ENCODE data around the gene SLC12A8.

Gene SLC12A8

DNA sequence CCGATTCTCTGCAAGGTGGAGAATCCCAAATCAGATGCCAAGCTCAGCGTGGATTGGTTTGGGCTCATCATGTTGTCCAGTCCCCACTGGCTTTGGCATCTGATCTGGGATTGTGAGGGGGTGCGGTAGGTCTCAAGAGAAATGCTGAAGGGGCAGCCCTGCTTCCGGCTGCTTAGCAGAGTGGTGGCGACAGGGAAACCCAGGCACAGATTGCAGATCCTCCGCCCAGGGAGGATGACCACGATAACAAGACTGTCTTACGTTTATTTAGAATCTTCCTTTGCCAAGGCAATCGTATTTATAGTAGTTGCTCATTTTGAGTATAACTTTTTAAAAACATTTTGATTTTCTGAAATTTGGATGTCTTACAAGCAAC lies 61.1 kb downstream of the SLC12A8 start:
- DNase-seq: no peak

DNA sequence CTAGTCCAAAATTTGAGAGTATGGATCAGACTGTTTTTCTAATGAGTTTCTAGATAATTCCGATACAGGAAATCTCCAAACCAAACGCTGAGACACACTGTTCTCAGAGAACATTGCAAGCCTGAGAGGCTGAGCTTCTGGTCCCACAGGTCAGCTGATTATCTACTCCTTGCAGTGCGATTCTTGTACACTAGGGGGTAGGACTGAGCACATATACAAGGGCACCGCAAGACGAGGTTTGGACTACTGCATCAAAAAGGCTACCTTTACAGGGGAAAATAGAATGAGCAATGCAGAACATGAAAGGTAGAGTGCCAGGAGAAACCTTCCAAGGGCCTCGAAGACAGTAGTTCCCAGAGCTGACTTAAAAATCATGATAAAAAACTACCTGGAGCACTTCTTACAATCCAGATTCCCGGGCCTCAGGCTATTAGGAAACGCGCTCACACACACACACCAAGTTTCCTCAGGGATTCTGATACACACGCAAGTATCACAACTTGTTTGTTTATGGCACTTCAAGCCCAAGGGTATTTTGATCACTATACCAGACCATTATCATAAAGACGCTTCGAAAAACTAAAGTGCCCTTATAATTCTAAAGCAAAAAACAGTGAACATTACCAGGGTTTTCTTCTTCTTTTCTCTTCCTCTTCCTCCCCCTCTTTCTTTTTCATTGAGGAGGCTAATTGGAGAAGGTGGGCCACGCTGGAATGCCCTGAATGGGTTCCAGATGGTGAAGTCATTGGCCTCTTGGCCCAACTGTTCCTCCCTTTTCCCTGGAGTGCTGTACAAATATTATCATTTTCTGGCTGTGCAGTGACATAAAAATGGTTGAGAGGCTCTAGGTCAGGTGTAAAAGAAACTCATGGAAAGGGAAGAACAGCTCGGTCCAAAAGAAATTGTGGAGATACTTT lies 61.8 kb downstream of the SLC12A8 start:
- peak; percentile 64 for DNase-seq

DNA sequence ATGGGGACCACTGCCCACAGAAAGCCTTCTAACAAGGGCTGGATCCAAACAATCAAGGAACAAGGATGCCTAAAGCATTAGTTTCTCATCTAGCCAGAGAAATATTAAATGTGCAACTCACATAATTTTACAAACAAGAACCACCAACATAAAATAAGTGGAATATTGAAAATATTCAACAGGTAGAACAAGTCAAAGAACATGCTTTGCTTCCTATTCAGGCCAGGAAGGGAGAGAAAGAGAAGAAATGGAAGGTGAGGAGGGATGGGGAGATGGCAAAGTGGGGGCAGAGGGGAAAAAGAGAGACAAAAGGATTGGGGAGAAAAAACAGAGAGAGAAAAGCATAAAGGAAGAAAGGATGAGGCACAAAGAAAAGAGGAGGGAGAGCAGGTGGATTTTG lies 63.1 kb downstream of the SLC12A8 start:
- no peak for DNase-seq

DNA sequence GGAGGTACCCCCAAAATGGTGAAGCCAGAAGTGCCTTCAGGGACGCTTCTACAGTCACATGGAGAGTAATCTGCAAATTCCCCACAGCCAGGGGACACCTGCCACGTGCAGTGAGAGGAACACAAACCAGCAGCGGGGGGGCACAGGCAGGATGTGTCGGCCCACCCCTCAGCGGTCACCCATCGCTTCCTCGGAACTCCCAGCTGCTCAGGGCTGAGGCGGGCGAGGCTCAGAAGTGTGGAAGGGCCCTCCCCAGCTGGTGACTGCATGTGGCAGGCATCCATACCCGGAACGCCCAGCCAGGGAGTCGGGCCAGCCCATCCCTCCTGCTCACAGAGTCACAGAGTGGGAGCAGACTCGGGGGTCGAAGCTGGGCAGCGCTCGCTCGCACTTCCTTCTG lies 63.7 kb downstream of the SLC12A8 start:
- no peak for DNase-seq

DNA sequence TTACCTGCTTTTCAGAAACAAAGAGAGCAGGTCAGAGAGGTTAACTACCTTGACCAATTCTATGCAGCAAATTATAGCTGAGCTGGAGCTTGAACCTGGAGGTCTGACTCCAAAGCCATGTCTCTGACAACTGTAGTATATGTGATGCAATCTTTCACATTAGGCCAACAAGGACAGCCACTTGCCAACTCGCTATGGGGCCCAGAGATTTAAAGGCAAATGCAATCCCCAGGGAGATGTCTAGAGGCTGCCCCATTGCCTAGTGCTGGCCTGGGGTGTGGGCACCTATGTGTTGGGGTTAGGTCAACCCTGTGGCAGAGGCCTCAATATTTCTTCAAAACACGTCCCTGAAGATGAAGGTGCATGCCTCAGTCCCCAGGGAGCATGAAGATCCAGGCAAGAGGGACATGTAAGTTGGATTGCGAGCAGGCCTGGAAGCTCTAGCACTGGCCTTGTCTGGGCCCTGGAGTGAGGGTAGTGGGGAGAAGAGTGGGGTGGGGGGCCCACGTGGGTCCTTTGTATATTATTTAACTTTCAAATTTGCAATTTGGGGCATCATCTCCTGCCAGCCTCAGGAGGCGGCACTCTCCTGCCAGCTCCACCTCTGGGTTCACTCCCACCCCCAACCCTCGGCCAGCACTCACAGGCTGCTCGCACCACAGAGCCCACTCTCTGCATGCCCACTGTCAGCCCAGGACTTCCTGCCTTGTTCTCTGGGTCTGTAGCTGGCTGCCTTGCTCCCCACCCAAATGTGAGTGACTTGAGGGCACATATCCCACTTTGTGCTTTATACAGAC lies 64.3 kb downstream of the SLC12A8 start:
- no peak for DNase-seq

DNA sequence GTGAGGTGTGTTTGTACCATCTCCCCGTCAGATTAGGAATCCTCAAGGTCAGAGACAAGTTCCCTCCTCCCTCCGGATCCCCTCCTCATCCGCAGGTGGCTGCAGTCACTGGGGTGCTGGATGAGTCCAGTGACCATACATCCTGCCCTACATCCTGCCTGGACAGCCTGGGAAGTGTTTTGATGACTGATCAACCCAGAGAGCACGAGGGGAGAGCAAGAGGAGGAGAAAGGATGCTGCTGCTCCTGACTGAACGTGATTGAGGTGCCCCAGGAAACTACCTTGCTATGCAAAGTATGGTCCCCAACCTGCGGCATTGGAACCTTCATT lies 65.1 kb downstream of the SLC12A8 start:
- no peak for DNase-seq

DNA sequence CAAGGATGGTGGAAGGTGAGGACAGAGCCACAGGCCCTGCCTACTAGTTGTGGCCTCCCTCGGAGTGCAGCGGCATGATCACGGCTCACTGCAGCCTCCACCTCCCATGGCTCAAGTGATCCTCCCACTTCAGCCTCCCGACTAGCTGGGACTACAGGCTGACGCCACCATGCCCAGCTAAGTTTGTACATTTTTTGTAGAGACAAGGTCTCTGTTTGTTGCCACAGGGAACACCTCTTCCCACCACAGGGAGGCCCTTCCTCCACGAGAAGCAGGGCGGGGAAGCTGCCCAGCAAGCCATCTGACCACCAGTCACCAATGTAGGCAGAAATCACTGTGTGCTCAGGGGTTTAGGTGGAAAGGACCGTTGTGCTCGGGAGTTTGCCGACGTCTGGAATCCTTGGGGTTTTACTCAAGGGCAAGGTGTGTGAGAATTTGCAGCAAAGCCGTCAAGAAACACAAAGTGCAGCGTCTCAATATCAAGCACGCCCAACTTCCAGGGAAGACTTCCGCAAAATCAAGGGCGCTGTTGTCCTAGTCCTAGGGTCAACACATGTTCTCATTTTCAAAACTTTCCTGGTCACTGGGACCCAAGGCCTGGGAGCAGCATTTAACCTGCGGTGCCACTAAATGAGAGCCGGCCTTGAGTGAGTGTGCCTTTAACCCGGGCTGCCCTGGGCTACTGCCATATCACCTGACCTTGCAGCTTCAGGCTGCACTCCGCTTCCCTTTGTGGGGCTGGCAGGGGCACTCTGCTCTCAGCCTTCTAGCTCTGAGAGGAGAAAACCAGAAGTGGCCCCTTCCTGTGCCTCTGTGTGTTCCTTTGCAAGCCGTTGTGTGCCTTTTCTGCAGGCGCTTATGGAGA lies 65.7 kb downstream of the SLC12A8 start:
- no peak for DNase-seq

DNA sequence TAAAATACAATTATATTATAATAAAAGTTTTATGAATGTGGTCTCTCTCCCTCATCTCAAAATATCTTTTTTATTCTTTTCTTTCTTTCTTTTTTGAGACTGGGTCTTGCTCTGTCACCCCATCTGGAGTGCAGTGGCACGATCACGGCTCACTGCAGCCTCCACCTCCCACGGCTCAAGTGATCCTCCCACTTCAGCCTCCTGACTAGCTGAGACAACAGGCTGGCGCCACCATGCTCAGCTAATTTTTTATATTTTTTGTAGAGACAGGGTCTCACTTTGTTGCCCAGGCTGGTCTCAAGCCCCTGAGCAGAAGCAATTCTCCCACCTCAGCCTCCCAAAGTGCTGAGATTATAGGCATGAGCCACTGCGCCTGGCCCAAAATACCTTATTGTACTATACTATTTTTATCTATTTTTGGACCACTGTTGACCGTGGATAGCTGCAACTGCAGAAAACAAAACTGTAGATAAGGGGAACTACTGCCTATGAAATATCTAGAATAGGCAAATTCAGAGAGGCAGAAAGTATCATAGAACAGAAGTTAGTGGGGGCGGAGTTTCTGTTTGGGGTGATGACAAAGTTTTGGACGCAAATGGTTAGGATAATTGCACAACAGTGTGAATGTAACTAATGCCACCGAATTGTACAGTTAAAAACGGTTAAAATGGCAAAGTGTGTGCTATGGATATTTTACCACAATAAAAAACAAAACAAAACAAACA lies 66.6 kb downstream of the SLC12A8 start:
- no peak for DNase-seq

DNA sequence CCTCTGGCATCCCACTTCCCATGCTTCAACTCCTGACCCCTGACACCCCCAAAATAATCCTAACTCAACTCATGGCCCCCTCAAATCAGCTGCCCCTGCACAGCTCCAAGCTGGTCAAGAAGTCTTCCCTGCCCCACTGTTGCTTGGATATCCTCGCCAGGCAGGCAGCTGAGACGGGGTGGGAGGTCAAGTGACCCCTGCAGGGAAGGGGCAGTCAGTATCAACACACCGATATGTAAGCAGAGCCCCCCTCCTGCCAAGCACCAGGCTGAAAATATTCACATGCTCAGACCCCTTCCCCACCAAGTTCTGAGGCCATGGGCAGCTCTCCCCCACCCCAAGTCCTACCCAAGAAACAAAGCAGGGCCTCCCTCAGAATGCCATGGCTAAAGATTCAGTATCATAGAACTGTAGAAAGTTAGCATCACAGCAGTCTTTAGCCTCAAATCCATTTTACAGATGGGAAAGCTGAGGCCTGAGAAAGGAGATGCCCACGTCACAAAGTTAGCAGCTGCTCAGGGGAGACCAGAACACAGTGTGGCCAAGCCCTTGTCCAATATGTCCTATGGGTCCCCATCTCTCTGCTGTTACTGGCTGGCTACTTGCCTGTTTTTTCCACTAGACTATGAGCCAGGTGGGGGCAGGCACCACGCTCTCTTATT lies 67.8 kb downstream of the SLC12A8 start:
- DNase-seq: no peak

DNA sequence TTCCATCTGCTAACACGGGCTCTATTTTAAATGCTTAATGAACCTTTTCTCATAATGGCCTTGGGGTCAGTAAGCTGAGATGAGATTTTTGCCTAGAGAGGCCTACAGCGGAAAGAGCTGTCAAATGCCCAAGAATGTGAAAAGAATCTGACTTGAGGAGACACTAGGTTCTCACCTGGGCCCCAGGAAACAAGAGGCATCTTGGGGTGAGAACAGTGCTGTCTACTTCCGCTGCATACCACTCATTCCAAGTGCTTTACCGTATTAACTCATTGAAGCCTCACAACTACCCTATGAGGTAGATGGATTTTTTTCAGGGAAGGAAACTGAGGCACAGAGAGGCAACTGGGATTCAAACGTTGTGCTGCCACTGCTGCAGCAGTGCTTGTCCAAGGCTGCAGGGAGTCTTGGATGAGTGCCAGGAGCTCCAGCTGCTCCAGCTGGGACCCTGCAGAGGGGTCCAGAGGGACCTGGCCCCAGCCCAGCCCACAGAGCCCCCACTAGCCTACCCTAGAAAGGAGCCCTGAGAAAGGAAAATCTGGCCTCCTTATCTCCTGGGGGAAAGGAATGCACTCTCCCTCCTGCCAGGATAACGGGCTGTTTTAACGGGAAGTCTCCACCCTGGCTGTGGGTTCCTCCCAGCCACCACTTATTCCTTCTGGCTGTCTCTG lies 68.4 kb downstream of the SLC12A8 start:
- no peak for DNase-seq

DNA sequence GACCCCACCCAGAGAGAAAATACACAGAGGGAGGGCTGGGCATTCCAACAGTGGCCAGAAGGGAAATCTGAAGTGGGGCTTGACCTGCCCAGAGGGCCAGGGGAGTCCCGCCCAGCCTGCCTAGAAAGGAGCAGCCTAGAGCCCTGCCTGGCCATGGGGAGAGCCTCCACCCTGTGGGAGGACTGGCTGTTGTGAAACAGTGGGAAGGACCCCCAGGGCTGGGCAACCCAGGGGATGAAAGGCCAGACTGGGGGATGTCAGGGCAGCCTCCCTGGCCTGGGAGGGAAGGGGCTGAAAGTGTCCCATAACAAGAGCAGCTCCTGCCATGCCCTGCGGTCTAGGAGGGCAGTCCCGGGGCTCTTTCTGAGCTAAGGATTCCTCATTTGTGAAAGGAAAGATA lies 69.0 kb downstream of the SLC12A8 start:
- no peak for DNase-seq

DNA sequence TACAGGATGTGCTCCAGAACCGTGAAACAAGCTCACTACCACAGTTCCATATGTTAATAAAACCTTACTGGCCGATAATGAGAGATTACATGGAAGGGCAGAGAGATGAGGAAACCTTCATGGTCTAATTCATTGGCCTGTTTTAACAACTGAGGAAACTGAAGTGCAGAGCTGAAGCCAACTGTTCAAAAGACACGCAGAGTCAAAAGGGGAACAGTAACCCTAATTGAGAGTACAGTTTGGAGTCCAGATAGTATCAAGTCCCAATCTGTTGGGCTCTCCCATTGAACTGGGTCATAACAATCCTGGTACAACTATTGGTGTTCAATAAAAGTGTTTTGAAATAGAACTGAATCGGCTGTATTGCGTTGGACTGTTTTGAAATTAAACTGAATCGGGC lies 69.6 kb downstream of the SLC12A8 start:
- no peak for DNase-seq

DNA sequence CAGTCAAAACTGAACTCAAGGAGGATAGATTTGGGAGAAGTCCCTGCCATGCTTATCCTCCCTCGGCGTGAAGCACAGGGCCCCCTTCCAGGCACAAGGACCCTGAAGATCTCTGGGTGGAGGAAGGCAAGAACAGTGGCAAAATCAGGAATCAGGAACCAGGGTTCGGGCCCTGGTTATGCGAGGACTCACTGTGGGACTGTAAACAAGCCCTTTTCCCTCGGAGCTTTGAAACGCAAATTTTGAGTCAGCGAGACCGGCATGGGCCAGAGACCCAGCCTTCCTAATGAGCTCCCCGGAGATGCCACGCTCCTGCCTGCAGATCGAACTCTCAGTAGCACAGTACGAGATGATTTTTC lies 70.1 kb downstream of the SLC12A8 start:
- no peak for DNase-seq

DNA sequence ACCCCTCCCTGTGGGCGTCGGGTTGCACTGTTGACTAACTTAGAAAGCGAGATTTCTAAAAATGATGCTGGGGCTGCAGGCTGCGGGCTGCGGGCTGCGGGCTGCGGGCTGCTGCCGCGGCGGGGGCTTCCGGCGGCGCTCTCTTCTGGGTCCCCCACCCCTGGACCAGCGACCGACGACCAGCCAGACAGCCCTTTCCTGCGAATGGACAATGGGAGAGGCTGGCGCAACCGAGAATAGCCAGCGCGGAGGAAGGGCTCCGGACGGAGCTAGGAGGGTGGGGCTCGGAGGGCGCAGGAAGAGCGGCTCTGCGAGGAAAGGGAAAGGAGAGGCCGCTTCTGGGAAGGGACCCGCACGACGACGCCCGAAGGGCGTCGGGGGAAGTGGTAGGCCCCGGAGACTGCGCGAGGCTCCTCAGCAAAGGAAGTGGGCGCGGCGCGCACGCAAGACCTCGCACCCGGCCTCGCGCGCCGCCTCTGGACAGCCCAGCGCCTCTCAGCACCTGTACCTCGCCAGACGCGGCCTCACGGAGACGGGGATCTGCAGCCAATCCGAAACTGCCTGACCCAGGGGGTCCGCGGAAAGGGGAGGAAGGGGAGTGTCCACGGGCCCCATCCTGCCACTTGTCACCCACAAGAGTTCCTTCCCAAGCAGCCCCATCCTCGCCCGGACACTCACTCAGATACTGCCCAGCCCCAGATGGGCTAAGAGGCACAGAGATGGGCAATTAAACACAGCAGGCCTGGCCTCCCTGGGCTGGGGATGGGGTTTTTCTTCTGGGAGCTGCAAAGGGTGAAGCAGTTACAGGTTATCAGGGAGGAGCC lies 70.7 kb downstream of the SLC12A8 start:
- peak; percentile 6 for DNase-seq

DNA sequence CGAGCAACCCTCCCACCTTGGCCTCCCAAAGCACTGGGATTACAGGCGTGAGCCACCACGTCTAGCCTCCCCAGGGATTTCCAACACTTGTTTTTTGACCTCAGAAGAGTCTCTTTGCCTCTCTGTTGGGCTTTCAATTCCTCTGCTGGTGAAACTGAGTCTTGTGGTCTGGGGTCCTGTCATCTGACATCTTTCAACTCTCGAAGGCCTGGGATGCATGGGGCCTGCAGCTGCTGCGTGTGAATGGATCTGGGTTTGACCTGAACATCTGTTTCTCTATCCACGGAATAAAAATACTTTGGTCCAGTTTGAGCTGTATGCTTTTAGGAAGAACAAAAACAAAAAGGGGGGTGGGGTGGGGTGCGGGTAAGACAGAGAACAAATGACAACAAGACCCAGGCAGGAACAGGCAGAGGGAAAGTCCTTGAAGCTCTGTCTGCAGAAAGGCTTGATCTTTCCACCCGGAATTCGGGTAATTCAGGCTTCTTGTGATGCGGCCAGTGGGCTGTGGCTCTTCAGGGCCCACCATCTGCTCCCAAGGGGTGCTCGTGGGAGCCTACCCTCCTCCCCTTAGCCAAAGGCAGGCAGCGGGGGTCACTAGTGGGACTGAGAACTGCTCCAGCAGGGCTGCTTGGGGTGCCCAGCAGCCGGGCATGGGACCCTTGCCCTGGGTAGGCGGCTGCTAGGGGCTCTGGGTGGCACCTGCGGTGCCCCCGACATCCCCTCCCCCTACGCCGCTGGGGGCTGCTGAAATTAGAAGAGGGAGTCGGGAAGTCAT lies 71.5 kb downstream of the SLC12A8 start:
- no peak for DNase-seq

DNA sequence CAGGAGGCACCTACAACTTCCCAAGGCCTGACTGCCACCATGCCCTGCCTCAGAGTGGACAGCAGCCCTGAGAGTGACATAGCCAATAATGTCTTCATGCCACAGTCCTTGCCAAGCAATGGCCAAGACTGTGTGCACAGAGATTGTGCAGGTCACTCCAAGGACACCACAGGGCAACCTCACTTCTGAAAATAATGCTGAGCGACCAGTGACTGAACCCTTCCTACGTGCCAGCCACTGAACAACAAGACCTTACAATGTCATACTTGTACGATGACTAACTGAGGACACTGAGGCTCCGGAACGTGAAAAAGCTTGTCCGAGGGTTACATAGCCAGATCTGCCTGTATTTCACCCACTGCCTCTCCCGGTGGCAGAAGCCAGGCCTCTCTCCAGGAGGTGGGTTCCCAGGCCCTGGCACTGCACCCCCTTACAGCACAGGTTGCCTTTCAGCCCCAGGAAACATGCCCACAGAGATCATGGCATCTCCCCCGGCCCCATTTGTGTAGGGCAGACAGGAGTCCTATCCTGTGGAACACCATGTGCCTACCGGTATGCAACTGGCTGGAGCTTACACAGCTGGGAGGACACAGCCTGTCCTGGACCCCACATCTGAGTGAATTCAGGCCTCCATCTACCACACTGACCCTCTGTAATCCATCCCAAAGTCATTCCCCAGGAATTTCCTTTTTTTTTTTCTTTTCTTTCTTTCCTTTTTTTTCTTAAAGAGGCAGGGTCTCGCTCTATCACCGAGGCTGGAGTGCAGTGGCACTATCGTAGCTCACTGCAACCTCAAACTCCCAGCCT lies 72.3 kb downstream of the SLC12A8 start:
- DNase-seq: no peak

DNA sequence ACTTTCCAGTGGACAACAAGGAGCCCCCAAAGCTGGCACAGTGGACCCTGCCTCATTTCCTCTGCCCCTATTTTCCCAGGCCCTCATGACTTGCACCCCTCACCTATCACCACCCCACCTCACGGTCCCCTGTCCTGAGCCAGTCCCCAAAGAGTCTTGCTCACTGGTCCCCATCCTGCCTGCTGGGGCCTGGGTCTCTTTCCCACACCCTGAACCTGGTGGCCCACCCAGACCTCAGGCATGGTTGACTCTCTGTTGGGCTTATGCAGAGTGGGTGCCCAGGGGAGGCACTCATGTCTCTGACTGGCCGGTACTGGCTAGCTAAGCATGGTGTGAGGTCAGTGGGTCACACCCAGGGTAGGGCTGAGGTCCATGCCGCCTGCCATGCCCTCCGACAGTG lies 73.2 kb downstream of the SLC12A8 start:
- DNase-seq: no peak

DNA sequence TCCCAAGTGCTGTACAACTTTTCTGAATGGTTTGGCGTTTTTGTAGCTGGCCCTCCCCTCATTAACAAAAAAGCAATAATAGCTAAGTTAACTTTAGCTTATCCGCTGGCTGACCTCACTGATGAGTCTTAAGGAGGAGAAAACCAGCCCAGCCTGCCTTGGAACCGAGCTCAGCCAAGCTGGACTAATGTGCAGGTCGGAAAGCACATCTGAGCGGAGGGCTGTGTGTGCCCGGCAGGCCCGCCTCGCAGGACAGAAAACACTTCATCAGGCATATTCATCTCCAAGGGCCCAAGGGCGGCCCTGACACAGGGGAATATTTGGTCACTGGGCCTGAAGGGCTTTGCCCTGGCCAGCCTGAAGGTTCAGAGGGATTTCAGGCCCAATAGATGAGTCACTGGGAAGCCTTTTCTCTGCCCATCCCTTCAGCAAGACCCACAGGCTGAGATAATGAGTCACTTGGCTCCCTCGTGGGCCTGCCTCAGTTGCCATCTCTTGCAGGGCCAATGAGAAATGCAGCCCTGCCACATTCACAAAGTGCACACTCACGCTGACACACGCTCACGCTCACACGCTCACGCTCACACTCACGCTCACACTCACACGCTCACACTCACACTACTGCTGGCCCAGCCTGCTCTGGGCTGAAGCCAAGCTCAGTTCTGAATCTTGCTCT lies 75.1 kb downstream of the SLC12A8 start:
- no peak for DNase-seq
